ENCODE measurements around the gene WAC.

The WAC gene

GRCh38 chr10:28554952-28555351, 22.0 kb downstream of the WAC start:
- H3F3A ChIP-seq (ENCODE audit: insufficient read depth, low read length) = no peaks in the 10 kb centered on the region
- H3K27ac ChIP-seq (ENCODE audit: low read depth, low read length, poor library complexity, severe bottlenecking) = no peak overlapping the region
- no peak overlapping the region for H2AFZ ChIP-seq (ENCODE audit: low read length)
- no peaks in the 10 kb centered on the region for H3K27me3 ChIP-seq (ENCODE audit: insufficient read depth, low read length)
- H3K9me2 ChIP-seq (ENCODE audit: low read depth, low read length) = no peaks in the 10 kb centered on the region
- H3K4me1 ChIP-seq (ENCODE audit: insufficient read depth, low read length, severe bottlenecking) = no peaks in the 10 kb centered on the region
- peaks cover 11% of the 10 kb centered on the region for H4K20me1 ChIP-seq (ENCODE audit: insufficient read depth, low read length)
- no peaks in the 10 kb centered on the region for H3K9me3 ChIP-seq (ENCODE audit: low read length)
- no peak for TF ChIP-seq EZH2 (IDR thresholded peaks at IDR 0.05; ENCODE audit: borderline replicate concordance, low read length)
- no peak for TF ChIP-seq CTCF (IDR thresholded peaks at IDR 0.05; ENCODE audit: low read length)
- no peak overlapping the region for H3K4me3 ChIP-seq (ENCODE audit: low read depth, low read length, poor library complexity, severe bottlenecking)
- peaks cover 99% of the 10 kb centered on the region for H3K36me3 ChIP-seq (ENCODE audit: insufficient read depth, low read length)
- H3K4me2 ChIP-seq (ENCODE audit: low read length) = no peak overlapping the region
- H3K79me2 ChIP-seq (ENCODE audit: insufficient read depth, low read length) = peaks cover 100% of the 10 kb centered on the region
- no peak overlapping the region for H3K9ac ChIP-seq (ENCODE audit: low read length)

GRCh38 chr10:28555358-28555757, 22.4 kb downstream of the WAC start:
- Histone ChIP-seq H3K79me2 (ENCODE audit: insufficient read depth, low read length) (peaks cover 100% of the 10 kb centered on the region), H3K9ac (ENCODE audit: low read length) (no peak overlapping the region), H3F3A (ENCODE audit: insufficient read depth, low read length) (no peaks in the 10 kb centered on the region), H3K9me3 (ENCODE audit: low read length) (no peaks in the 10 kb centered on the region), H3K4me1 (ENCODE audit: insufficient read depth, low read length, severe bottlenecking) (no peaks in the 10 kb centered on the region), H3K9me2 (ENCODE audit: low read depth, low read length) (no peaks in the 10 kb centered on the region), H3K4me2 (ENCODE audit: low read length) (no peak overlapping the region), H2AFZ (ENCODE audit: low read length) (no peak overlapping the region), H3K27ac (ENCODE audit: low read depth, low read length, poor library complexity, severe bottlenecking) (no peak overlapping the region), H3K36me3 (ENCODE audit: insufficient read depth, low read length) (peaks cover 98% of the 10 kb centered on the region), H3K27me3 (ENCODE audit: insufficient read depth, low read length) (no peaks in the 10 kb centered on the region), H3K4me3 (ENCODE audit: low read depth, low read length, poor library complexity, severe bottlenecking) (no peak overlapping the region), H4K20me1 (ENCODE audit: insufficient read depth, low read length) (peaks cover 10% of the 10 kb centered on the region)
- TF ChIP-seq CTCF (IDR thresholded peaks at IDR 0.05; ENCODE audit: low read length) (no peak), EZH2 (IDR thresholded peaks at IDR 0.05; ENCODE audit: borderline replicate concordance, low read length) (no peak)

GRCh38 chr10:28556142-28556541, 23.2 kb downstream of the WAC start:
- no peak overlapping the region for H2AFZ ChIP-seq (ENCODE audit: low read length)
- no peaks in the 10 kb centered on the region for H3K9me2 ChIP-seq (ENCODE audit: low read depth, low read length)
- no peak overlapping the region for H3K9ac ChIP-seq (ENCODE audit: low read length)
- peaks cover 9% of the 10 kb centered on the region for H4K20me1 ChIP-seq (ENCODE audit: insufficient read depth, low read length)
- H3F3A ChIP-seq (ENCODE audit: insufficient read depth, low read length) = no peaks in the 10 kb centered on the region
- no peaks in the 10 kb centered on the region for H3K9me3 ChIP-seq (ENCODE audit: low read length)
- no peaks in the 10 kb centered on the region for H3K4me1 ChIP-seq (ENCODE audit: insufficient read depth, low read length, severe bottlenecking)
- no peak overlapping the region for H3K27ac ChIP-seq (ENCODE audit: low read depth, low read length, poor library complexity, severe bottlenecking)
- H3K79me2 ChIP-seq (ENCODE audit: insufficient read depth, low read length) = peaks cover 100% of the 10 kb centered on the region
- peaks cover 98% of the 10 kb centered on the region for H3K36me3 ChIP-seq (ENCODE audit: insufficient read depth, low read length)
- no peak overlapping the region for H3K4me2 ChIP-seq (ENCODE audit: low read length)
- H3K27me3 ChIP-seq (ENCODE audit: insufficient read depth, low read length) = no peaks in the 10 kb centered on the region
- TF ChIP-seq CTCF (IDR thresholded peaks at IDR 0.05; ENCODE audit: low read length) (no peak), EZH2 (IDR thresholded peaks at IDR 0.05; ENCODE audit: borderline replicate concordance, low read length) (no peak)
- H3K4me3 ChIP-seq (ENCODE audit: low read depth, low read length, poor library complexity, severe bottlenecking) = no peak overlapping the region
